ENCODE data around the gene PTPRF. TPM values are rescaled to one million over a fixed set of nuclear protein-coding genes. Genes with fewer than 3 reads are reported as not detected.
A peak's percentile ranks its signal among the peaks of the same experiment; 100 is the strongest.

The PTPRF gene
- total RNA-seq, 1 experiment from 2014 or later = 110 TPM

- Histone ChIP-seq H3K27ac (ENCODE audit: low read depth, low read length, poor library complexity, severe bottlenecking) (no peak overlapping the region), H3K4me1 (ENCODE audit: insufficient read depth, low read length, poor library complexity, severe bottlenecking) (peaks cover 14% of the 10 kb centered on the region), H3K27me3 (replicated peaks; ENCODE audit: insufficient read depth, low read depth, low read length, poor library complexity) (no peaks in the 10 kb centered on the region), H3K36me3 (ENCODE audit: insufficient read depth, low read length, poor library complexity, severe bottlenecking) (peaks cover 15% of the 10 kb centered on the region), H3K4me3 (ENCODE audit: low read depth, low read length, poor library complexity, severe bottlenecking) (no peak overlapping the region), H3K9me3 (ENCODE audit: low read depth, low read length, poor library complexity, severe bottlenecking) (no peaks in the 10 kb centered on the region)
- TF ChIP-seq CTCF (conservative IDR thresholded peaks at IDR 0.05; ENCODE audit: low read depth, low read length) (no peak), EZH2 (IDR thresholded peaks at IDR 0.05; ENCODE audit: borderline replicate concordance, low read depth, low read length, poor library complexity, severe bottlenecking) (no peak)
- no peak for DNase-seq (ENCODE audit: low spot score)
- ChIA-PET CTCF (no interaction called here), POLR2A (ENCODE audit: low non-redundant PET) (no interaction called here)
- intact Hi-C loops (cut with micrococcal nuclease; ENCODE audit: unreplicated experiment) = no loop called here
- no TSS peak for BruUV-seq (replicated peaks)
These were observed 29.6 kb downstream of the PTPRF start for GRCh38 chr1:43560286-43560685.

- CTCF ChIA-PET = no interaction called here
- DNase-seq (ENCODE audit: low spot score) = no peak
These were observed 33.3 kb downstream of the PTPRF start for GRCh38 chr1:43563876-43564539.

GRCh38 chr1:43564551-43565348, 34.1 kb downstream of the PTPRF start:
- H3K36me3 ChIP-seq (ENCODE audit: insufficient read depth, low read length, poor library complexity, severe bottlenecking) = no peaks in the 10 kb centered on the region
- peak overlapping the region; percentile 28 for H3K4me3 ChIP-seq (ENCODE audit: low read depth, low read length, poor library complexity, severe bottlenecking)
- H3K27me3 ChIP-seq (replicated peaks; ENCODE audit: insufficient read depth, low read depth, low read length, poor library complexity) = no peaks in the 10 kb centered on the region
- DNase-seq (ENCODE audit: low spot score) = peak; percentile 15
- intact Hi-C loops (cut with micrococcal nuclease; ENCODE audit: unreplicated experiment) = no loop called here
- ChIA-PET CTCF (interaction anchor here (1.1 kb wide), 1 partner anchor 10 kb away, joined by 3 read pairs; no protein-coding TSS in a partner anchor), POLR2A (ENCODE audit: low non-redundant PET) (no interaction called here)
- H3K4me1 ChIP-seq (ENCODE audit: insufficient read depth, low read length, poor library complexity, severe bottlenecking) = peaks cover 23% of the 10 kb centered on the region
- H3K27ac ChIP-seq (ENCODE audit: low read depth, low read length, poor library complexity, severe bottlenecking) = no peak overlapping the region
- TF ChIP-seq EZH2 (IDR thresholded peaks at IDR 0.05; ENCODE audit: borderline replicate concordance, low read depth, low read length, poor library complexity, severe bottlenecking) (no peak), CTCF (conservative IDR thresholded peaks at IDR 0.05; ENCODE audit: low read depth, low read length) (no peak)
- no peaks in the 10 kb centered on the region for H3K9me3 ChIP-seq (ENCODE audit: low read depth, low read length, poor library complexity, severe bottlenecking)
- BruUV-seq (replicated peaks) = no TSS peak

More at GRCh38 chr1:43563876-43564539, 33.3 kb downstream of the PTPRF start:
- H3K9me3 ChIP-seq (ENCODE audit: low read depth, low read length, poor library complexity, severe bottlenecking) = no peaks in the 10 kb centered on the region
- POLR2A ChIA-PET (ENCODE audit: low non-redundant PET) = no interaction called here
- no peak overlapping the region for H3K4me3 ChIP-seq (ENCODE audit: low read depth, low read length, poor library complexity, severe bottlenecking)
- TF ChIP-seq CTCF (conservative IDR thresholded peaks at IDR 0.05; ENCODE audit: low read depth, low read length) (no peak), EZH2 (IDR thresholded peaks at IDR 0.05; ENCODE audit: borderline replicate concordance, low read depth, low read length, poor library complexity, severe bottlenecking) (no peak)
- H3K36me3 ChIP-seq (ENCODE audit: insufficient read depth, low read length, poor library complexity, severe bottlenecking) = no peaks in the 10 kb centered on the region
- H3K4me1 ChIP-seq (ENCODE audit: insufficient read depth, low read length, poor library complexity, severe bottlenecking) = peaks cover 23% of the 10 kb centered on the region
- H3K27ac ChIP-seq (ENCODE audit: low read depth, low read length, poor library complexity, severe bottlenecking) = no peak overlapping the region
- H3K27me3 ChIP-seq (replicated peaks; ENCODE audit: insufficient read depth, low read depth, low read length, poor library complexity) = no peaks in the 10 kb centered on the region
- intact Hi-C loops (cut with micrococcal nuclease; ENCODE audit: unreplicated experiment) = no loop called here
- no TSS peak for BruUV-seq (replicated peaks)
